ENCODE data around the gene PDCD1.
"Not testable (repeated sequence)": the region's sequence is repeated elsewhere in the genome, so short reads cannot be mapped to it uniquely, and the experiment has no call there.

PDCD1 gene

DNA sequence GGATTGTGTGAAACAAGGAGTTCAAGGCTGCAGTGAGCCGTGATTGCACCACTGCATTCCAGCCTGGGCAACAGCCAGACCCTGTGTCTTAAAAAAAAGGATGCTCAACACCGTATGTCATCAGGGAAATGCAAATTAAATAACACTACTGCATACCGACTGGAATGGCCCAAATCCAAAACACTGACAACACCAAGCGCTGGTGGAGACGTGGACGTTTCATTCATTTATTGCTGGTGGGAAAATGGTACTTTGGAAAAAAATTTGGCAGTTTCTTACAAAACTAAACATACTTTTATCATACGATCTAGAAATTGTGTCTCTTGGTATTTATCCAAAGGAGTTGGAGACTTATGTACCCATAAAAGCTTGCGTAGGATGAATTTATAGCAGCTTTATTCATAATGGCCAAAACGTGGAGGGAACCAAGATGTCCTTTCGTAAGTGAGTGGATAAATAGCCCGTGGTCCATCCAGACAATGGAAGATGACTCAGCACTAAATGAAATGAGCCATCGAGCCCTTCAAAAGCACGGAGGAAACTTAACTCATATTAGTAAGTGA, 25.5 kb downstream of the PDCD1 start:
- DNase-seq (ENCODE audit: low read depth in 1 of 2, low spot score in 1 of 2) = no peak
- H3K4me3 ChIP-seq (replicated peaks; ENCODE audit: insufficient read depth, low read length) = no peak overlapping the region
- no peak overlapping the region for H3K27ac ChIP-seq (replicated peaks)
- TF ChIP-seq GABPA (IDR thresholded peaks at IDR 0.05; ENCODE audit: low read depth) (no peak), CTCF (IDR thresholded peaks at IDR 0.05; ENCODE audit: insufficient read depth, low read length) (no peak), SPI1 (IDR thresholded peaks at IDR 0.05; ENCODE audit: borderline replicate concordance, low read depth) (no peak), POLR2AphosphoS5 (IDR thresholded peaks at IDR 0.05; ENCODE audit: low read depth) (no peak), REST (IDR thresholded peaks at IDR 0.05; ENCODE audit: insufficient replicate concordance, low read depth) (no peak)
- peaks cover 11% of the 10 kb centered on the region for H3K27me3 ChIP-seq (ENCODE audit: insufficient read depth, poor library complexity, severe bottlenecking)

DNA sequence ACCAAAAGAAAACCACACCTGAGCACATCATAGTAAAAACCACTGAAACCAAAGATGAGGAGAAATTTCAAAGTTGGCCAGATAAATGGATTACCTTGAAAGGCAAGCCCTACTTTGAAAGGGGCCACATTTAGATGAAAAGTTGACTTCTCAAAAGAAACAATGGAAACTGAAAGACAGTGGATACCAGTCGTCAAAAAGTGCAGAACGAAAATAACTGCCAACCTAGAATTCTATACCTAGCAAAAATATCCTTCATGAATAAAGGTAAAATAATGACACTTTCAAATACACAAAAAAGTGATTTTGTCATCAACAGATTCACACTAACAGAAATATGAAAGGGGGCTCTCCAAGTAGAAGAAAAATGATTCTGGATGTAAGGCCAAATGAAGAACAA, 31.3 kb downstream of the PDCD1 start:
- TF ChIP-seq GABPA (IDR thresholded peaks at IDR 0.05; ENCODE audit: low read depth) (no peak), REST (IDR thresholded peaks at IDR 0.05; ENCODE audit: insufficient replicate concordance, low read depth) (no peak), SPI1 (IDR thresholded peaks at IDR 0.05; ENCODE audit: borderline replicate concordance, low read depth) (no peak), CTCF (IDR thresholded peaks at IDR 0.05; ENCODE audit: insufficient read depth, low read length) (no peak), POLR2AphosphoS5 (IDR thresholded peaks at IDR 0.05; ENCODE audit: low read depth) (no peak)
- DNase-seq (ENCODE audit: low read depth in 1 of 2, low spot score in 1 of 2) = no peak
- no peak overlapping the region for H3K27ac ChIP-seq (replicated peaks)
- no peaks in the 10 kb centered on the region for H3K27me3 ChIP-seq (ENCODE audit: insufficient read depth, poor library complexity, severe bottlenecking)
- H3K4me3 ChIP-seq (replicated peaks; ENCODE audit: insufficient read depth, low read length) = no peak overlapping the region

GRCh38 chr2:241823531-241824437, 34.9 kb downstream of the PDCD1 start:
- DNase-seq (ENCODE audit: low read depth in 1 of 2, low spot score in 1 of 2); H3K27me3 ChIP-seq (ENCODE audit: insufficient read depth, poor library complexity, severe bottlenecking); H3K27ac ChIP-seq (replicated peaks); H3K4me3 ChIP-seq (replicated peaks; ENCODE audit: insufficient read depth, low read length): not testable (repeated sequence)

DNA sequence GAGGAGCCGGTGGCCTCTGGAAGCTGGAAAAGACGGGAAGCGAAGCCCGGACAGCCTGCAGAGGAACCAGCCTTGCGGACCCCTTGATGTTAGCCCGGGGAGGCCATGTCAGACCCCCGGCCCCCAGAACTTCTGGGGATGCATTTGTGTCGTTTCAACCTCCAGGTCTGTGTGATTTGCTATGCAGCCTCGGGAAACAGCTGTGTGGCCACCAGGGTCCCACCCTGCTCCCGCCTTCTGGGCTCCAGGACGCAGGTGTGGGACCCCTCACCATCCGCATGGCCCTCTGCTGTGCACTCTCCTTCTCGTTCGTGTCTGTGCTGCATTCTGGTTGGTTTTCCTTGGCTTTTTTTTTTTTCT, 36.5 kb downstream of the PDCD1 start:
- Histone ChIP-seq H3K27me3 (ENCODE audit: insufficient read depth, poor library complexity, severe bottlenecking) (peaks cover 5% of the 10 kb centered on the region), H3K4me3 (replicated peaks; ENCODE audit: insufficient read depth, low read length) (no peak overlapping the region), H3K27ac (replicated peaks) (no peak overlapping the region)
- no peak for DNase-seq (ENCODE audit: low read depth in 1 of 2, low spot score in 1 of 2)
- TF ChIP-seq REST (IDR thresholded peaks at IDR 0.05; ENCODE audit: insufficient replicate concordance, low read depth) (no peak), CTCF (IDR thresholded peaks at IDR 0.05; ENCODE audit: insufficient read depth, low read length) (no peak), SPI1 (IDR thresholded peaks at IDR 0.05; ENCODE audit: borderline replicate concordance, low read depth) (no peak), GABPA (IDR thresholded peaks at IDR 0.05; ENCODE audit: low read depth) (no peak), POLR2AphosphoS5 (IDR thresholded peaks at IDR 0.05; ENCODE audit: low read depth) (no peak)

Data from HL-60 (cell line).